GM23338 (cell line): ENCODE results near the gene ASB2. TPM values are rescaled to one million over a fixed set of nuclear protein-coding genes. Genes with fewer than 3 reads are reported as not detected.

Experiments used
- ATAC-seq: fragments of 200-7000 bp; cut with Tn5 transposase; 3 replicates; pipeline ENCODE4 v1.9.1; 2020
- DNase-seq: peaks from one replicate; pipeline ENCODE4 v3.0.0-alpha.2; 2015; ENCODE audit warnings: low spot score
- H2AFZ ChIP-seq: fragments of 200-600 bp; sonication (generic); 2 replicates; pipeline ENCODE4 v1.8.0; 2016; ENCODE audit warnings: antibody characterized with exemption, mild to moderate bottlenecking, moderate library complexity
- H3F3A ChIP-seq: fragments of 200-600 bp; sonication (generic); replicated peaks from 2 replicates; pipeline ENCODE4 v1.8.0; 2017; ENCODE audit warnings: antibody characterized with exemption, mixed run types, low read depth
- H3K27ac ChIP-seq: fragments of 200-600 bp; sonication (generic); 2 replicates; pipeline ENCODE4 v1.6.1; 2016; ENCODE audit warnings: low read depth
- H3K27me3 ChIP-seq: fragments of 200-600 bp; sonication (generic); 2 replicates; pipeline ENCODE4 v1.8.0; 2016; ENCODE audit warnings: mild to moderate bottlenecking, mixed run types, moderate library complexity; ENCODE audit not compliant: insufficient read depth
- H3K36me3 ChIP-seq: fragments of 200-600 bp; sonication (generic); 2 replicates; pipeline ENCODE4 v1.8.0; 2016; ENCODE audit warnings: mild to moderate bottlenecking; ENCODE audit not compliant: insufficient read depth
- H3K4me1 ChIP-seq: fragments of 200-600 bp; sonication (generic); 2 replicates; pipeline ENCODE4 v1.8.0; 2016; ENCODE audit warnings: mild to moderate bottlenecking, moderate library complexity; ENCODE audit not compliant: insufficient read depth
- H3K4me2 ChIP-seq: fragments of 200-600 bp; sonication (generic); 2 replicates; pipeline ENCODE4 v1.7.1; 2017; ENCODE audit warnings: mixed run types
- H3K4me3 ChIP-seq: fragments of 200-600 bp; sonication (generic); 2 replicates; pipeline ENCODE4 v1.6.1; 2016; ENCODE audit warnings: mixed run types
- H3K79me2 ChIP-seq: fragments of 200-600 bp; sonication (generic); replicated peaks from 2 replicates; pipeline ENCODE4 v1.8.0; 2017; ENCODE audit warnings: mild to moderate bottlenecking; ENCODE audit not compliant: insufficient read depth
- H3K9me2 ChIP-seq: fragments of 200-600 bp; sonication (generic); 2 replicates; pipeline ENCODE4 v1.8.0; 2017; ENCODE audit not compliant: insufficient read depth
- H4K20me1 ChIP-seq: fragments of 200-600 bp; sonication (generic); replicated peaks from 2 replicates; pipeline ENCODE4 v1.8.0; 2017; ENCODE audit warnings: mild to moderate bottlenecking; ENCODE audit not compliant: insufficient read depth
- H3K27ac Mint-ChIP-seq: 2 replicates; pipeline ENCODE4 v1.8.0; 2020; ENCODE audit warnings: inconsistent platforms, mild to moderate bottlenecking, moderate library complexity, mixed read lengths
- H3K27me3 Mint-ChIP-seq: 3 replicates; pipeline ENCODE4 v1.8.0; 2022; ENCODE audit warnings: low read depth, mild to moderate bottlenecking, moderate library complexity, mixed read lengths, inconsistent platforms; ENCODE audit not compliant: insufficient read depth, poor library complexity
- H3K36me3 Mint-ChIP-seq: 3 replicates; pipeline ENCODE4 v1.8.0; 2021; ENCODE audit warnings: low read depth, mild to moderate bottlenecking, inconsistent platforms, moderate library complexity, mixed read lengths
- H3K4me1 Mint-ChIP-seq: 3 replicates; pipeline ENCODE4 v1.8.0; 2020; ENCODE audit warnings: mild to moderate bottlenecking, inconsistent platforms, mixed read lengths
- H3K4me3 Mint-ChIP-seq: 3 replicates; pipeline ENCODE4 v1.8.0; 2021; ENCODE audit warnings: moderate library complexity, mild to moderate bottlenecking, inconsistent platforms, mixed read lengths
- H3K9me3 Mint-ChIP-seq: 3 replicates; pipeline ENCODE4 v1.8.0; 2020; ENCODE audit warnings: moderate library complexity, mild to moderate bottlenecking, inconsistent platforms, mixed read lengths
- CREB1 ChIP-seq: fragments of 250-450 bp; sonication (Bioruptor Pico); IDR thresholded peaks from 2 replicates; pipeline ENCODE4 v1.5.0; 2020; ENCODE audit warnings: low read depth, mild to moderate bottlenecking, moderate library complexity
- ETS1 ChIP-seq: IDR thresholded peaks from 2 replicates; pipeline ENCODE4 v1.6.1; 2016; ENCODE audit warnings: antibody characterized with exemption
- EZH2 ChIP-seq: fragments of 200-600 bp; sonication (generic); IDR thresholded peaks from one replicate; pipeline ENCODE4 v1.8.0; 2017; ENCODE audit warnings: antibody characterized with exemption, mild to moderate bottlenecking, low read depth; ENCODE audit not compliant: unreplicated experiment
- EZH2phosphoT487 ChIP-seq: fragments of 200-600 bp; sonication (generic); IDR thresholded peaks from one replicate; pipeline ENCODE4 v1.8.1; 2018; ENCODE audit warnings: antibody characterized with exemption; ENCODE audit not compliant: unreplicated experiment
- JUNB ChIP-seq: IDR thresholded peaks from one replicate; pipeline ENCODE4 v1.6.1; 2016; ENCODE audit warnings: antibody characterized with exemption; ENCODE audit not compliant: unreplicated experiment
- NANOG ChIP-seq: IDR thresholded peaks from 2 replicates; pipeline ENCODE4 v1.6.1; 2016; ENCODE audit warnings: antibody characterized with exemption, borderline replicate concordance
- STAT1 ChIP-seq: IDR thresholded peaks from one replicate; pipeline ENCODE4 v1.6.1; 2016; ENCODE audit warnings: antibody characterized with exemption; ENCODE audit not compliant: unreplicated experiment
- ZNF331 ChIP-seq: fragments of 250-450 bp; sonication (Bioruptor Pico); IDR thresholded peaks from 2 replicates; pipeline ENCODE4 v1.5.0; 2020; ENCODE audit warnings: low read depth, mild to moderate bottlenecking, moderate library complexity
- polyA plus RNA-seq: library from polyadenylated mRNA; unstranded; fragments of >200 nt; fragmentation: Nextera tagmentation; extraction: Ambion mirVana; gene quantifications from 2 replicates; pipeline ENCODE4 v1.2.1, GENCODE V29; 2016
- total RNA-seq: library from RNA; depleted of rRNA; stranded (reverse); fragments of >200 nt; shearing (Covaris generic); gene quantifications from 2 replicates; pipeline ENCODE4 v1.2.3, GENCODE V29; 2014
- TF ChIP-seq, protein P1 (sequence below): IDR thresholded peaks from one replicate; pipeline ENCODE4 v1.6.1; 2018; ENCODE audit warnings: antibody characterized with exemption; ENCODE audit not compliant: unreplicated experiment
- TF ChIP-seq, protein P2 (sequence below), 2 experiments: fragments of 200-600 bp in 1 of 2; sonication (generic) in 1 of 2; conservative IDR thresholded peaks; 2 replicates each; pipeline versions ENCODE4 v1.5.1 to v1.6.1; 2016 to 2017; ENCODE audit warnings: antibody characterized with exemption in 2 of 2, low read depth in 2 of 2, mild to moderate bottlenecking in 2 of 2, moderate library complexity in 1 of 2

The ASB2 gene
- total and polyA plus RNA-seq, 2 experiments from 2014 or later: 1.2 to 1.7 TPM

DNA sequence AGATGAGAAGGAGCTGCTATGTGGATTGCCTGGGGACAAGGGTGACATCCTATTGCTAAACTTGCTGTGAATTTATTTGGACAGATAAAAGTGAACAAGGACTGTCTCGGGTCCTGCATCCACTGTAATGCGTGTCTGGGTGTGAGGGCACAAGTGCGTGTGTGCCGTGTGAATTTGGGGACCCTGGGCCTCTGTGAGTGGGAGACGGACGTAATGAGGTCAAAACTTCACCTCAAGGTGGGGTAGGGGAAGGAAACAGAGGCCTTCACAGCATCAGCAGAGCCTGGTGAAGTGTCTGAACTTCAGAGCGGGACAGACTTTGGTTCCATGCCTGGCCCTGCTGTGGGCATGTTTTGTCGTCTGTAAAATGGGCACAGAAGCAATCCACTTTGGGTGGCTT is 14.8 kb downstream of the ASB2 start:
- Mint-ChIP-seq H3K4me1 (peaks cover 17% of the 10 kb centered on the region), H3K4me3 (no peak overlapping the region), H3K9me3 (no peaks in the 10 kb centered on the region), H3K36me3 (no peaks in the 10 kb centered on the region), H3K27me3 (peaks cover 2% of the 10 kb centered on the region), H3K27ac (no peak overlapping the region)
- Histone ChIP-seq H3F3A (no peaks in the 10 kb centered on the region), H4K20me1 (no peaks in the 10 kb centered on the region), H3K27ac (no peak overlapping the region), H3K4me3 (no peak overlapping the region), H3K36me3 (no peaks in the 10 kb centered on the region), H3K79me2 (no peaks in the 10 kb centered on the region), H3K4me2 (no peak overlapping the region), H3K27me3 (no peaks in the 10 kb centered on the region), H3K4me1 (no peaks in the 10 kb centered on the region), H2AFZ (no peak overlapping the region), H3K9me2 (0 out of 2 replicates have a peak, but pooled peaks cover 5% of the 10 kb centered on the region)
- no peak for ATAC-seq
- TF ChIP-seq, protein P1, sequence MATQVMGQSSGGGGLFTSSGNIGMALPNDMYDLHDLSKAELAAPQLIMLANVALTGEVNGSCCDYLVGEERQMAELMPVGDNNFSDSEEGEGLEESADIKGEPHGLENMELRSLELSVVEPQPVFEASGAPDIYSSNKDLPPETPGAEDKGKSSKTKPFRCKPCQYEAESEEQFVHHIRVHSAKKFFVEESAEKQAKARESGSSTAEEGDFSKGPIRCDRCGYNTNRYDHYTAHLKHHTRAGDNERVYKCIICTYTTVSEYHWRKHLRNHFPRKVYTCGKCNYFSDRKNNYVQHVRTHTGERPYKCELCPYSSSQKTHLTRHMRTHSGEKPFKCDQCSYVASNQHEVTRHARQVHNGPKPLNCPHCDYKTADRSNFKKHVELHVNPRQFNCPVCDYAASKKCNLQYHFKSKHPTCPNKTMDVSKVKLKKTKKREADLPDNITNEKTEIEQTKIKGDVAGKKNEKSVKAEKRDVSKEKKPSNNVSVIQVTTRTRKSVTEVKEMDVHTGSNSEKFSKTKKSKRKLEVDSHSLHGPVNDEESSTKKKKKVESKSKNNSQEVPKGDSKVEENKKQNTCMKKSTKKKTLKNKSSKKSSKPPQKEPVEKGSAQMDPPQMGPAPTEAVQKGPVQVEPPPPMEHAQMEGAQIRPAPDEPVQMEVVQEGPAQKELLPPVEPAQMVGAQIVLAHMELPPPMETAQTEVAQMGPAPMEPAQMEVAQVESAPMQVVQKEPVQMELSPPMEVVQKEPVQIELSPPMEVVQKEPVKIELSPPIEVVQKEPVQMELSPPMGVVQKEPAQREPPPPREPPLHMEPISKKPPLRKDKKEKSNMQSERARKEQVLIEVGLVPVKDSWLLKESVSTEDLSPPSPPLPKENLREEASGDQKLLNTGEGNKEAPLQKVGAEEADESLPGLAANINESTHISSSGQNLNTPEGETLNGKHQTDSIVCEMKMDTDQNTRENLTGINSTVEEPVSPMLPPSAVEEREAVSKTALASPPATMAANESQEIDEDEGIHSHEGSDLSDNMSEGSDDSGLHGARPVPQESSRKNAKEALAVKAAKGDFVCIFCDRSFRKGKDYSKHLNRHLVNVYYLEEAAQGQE: no peak
- TF ChIP-seq JUNB: no peak
- TF ChIP-seq CREB1 (CRISPR knock-in tag): no peak
- TF ChIP-seq ZNF331 (CRISPR knock-in tag): no peak
- TF ChIP-seq NANOG: no peak
- no peak for TF ChIP-seq EZH2phosphoT487
- TF ChIP-seq ETS1: no peak
- no peak for TF ChIP-seq STAT1
- no peak for TF ChIP-seq EZH2
- TF ChIP-seq, protein P2, sequence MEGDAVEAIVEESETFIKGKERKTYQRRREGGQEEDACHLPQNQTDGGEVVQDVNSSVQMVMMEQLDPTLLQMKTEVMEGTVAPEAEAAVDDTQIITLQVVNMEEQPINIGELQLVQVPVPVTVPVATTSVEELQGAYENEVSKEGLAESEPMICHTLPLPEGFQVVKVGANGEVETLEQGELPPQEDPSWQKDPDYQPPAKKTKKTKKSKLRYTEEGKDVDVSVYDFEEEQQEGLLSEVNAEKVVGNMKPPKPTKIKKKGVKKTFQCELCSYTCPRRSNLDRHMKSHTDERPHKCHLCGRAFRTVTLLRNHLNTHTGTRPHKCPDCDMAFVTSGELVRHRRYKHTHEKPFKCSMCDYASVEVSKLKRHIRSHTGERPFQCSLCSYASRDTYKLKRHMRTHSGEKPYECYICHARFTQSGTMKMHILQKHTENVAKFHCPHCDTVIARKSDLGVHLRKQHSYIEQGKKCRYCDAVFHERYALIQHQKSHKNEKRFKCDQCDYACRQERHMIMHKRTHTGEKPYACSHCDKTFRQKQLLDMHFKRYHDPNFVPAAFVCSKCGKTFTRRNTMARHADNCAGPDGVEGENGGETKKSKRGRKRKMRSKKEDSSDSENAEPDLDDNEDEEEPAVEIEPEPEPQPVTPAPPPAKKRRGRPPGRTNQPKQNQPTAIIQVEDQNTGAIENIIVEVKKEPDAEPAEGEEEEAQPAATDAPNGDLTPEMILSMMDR (conservative IDR thresholded peaks at IDR 0.05; ENCODE audit: low read depth in 2 of 2): no peak
- DNase-seq: no peak
